ENCODE measurements around the gene COMMD6.

The COMMD6 gene

GRCh38 chr13:75480671-75481175, 56.9 kb downstream of the COMMD6 start:
- Histone ChIP-seq H3K9me3 (ENCODE audit: control insufficient read depth, insufficient read depth, low read length) (no peaks in the 10 kb centered on the region), H3K4me1 (ENCODE audit: control insufficient read depth, low read length) (peaks cover 46% of the 10 kb centered on the region), H3K4me3 (ENCODE audit: low read length) (peak overlapping the region; percentile 90), H3K9me2 (replicated peaks; ENCODE audit: control insufficient read depth, low read length) (no peaks in the 10 kb centered on the region), H3K27me3 (ENCODE audit: control insufficient read depth, low read length) (no peaks in the 10 kb centered on the region), H3F3A (ENCODE audit: control insufficient read depth, insufficient read depth) (peaks cover 3% of the 10 kb centered on the region; the same call in 1 of the 2 replicates), H3K4me2 (ENCODE audit: low read length) (peak overlapping the region; percentile 62), H3K79me2 (ENCODE audit: control insufficient read depth, low read length) (peaks cover 73% of the 10 kb centered on the region), H3K27ac (ENCODE audit: low read depth, low read length) (peak overlapping the region; percentile 85), H3K36me3 (ENCODE audit: control insufficient read depth, low read length) (peaks cover 53% of the 10 kb centered on the region), H4K20me1 (ENCODE audit: control insufficient read depth, insufficient read depth, low read depth, low read length) (peaks cover 39% of the 10 kb centered on the region)
- TF ChIP-seq EZH2phosphoT487 (IDR thresholded peaks at IDR 0.05; ENCODE audit: borderline replicate concordance, low read length): no peak
- no peak for TF ChIP-seq CTCF (IDR thresholded peaks at IDR 0.05; ENCODE audit: low read depth, low read length, poor library complexity, severe bottlenecking)

GRCh38 chr13:75479102-75479740, 58.4 kb downstream of the COMMD6 start:
- peaks cover 55% of the 10 kb centered on the region for H3K4me1 ChIP-seq (ENCODE audit: control insufficient read depth, low read length)
- peaks cover 62% of the 10 kb centered on the region for H3K36me3 ChIP-seq (ENCODE audit: control insufficient read depth, low read length)
- H4K20me1 ChIP-seq (ENCODE audit: control insufficient read depth, insufficient read depth, low read depth, low read length): peaks cover 42% of the 10 kb centered on the region
- H3K9me2 ChIP-seq (replicated peaks; ENCODE audit: control insufficient read depth, low read length): no peaks in the 10 kb centered on the region
- peak overlapping the region; percentile 90 for H3K4me3 ChIP-seq (ENCODE audit: low read length)
- no peaks in the 10 kb centered on the region for H3K9me3 ChIP-seq (ENCODE audit: control insufficient read depth, insufficient read depth, low read length)
- no peak overlapping the region for H3K27ac ChIP-seq (ENCODE audit: low read depth, low read length)
- H3K79me2 ChIP-seq (ENCODE audit: control insufficient read depth, low read length): peaks cover 88% of the 10 kb centered on the region
- H3F3A ChIP-seq (ENCODE audit: control insufficient read depth, insufficient read depth): peaks cover 3% of the 10 kb centered on the region; the same call in 1 of the 2 replicates
- H3K4me2 ChIP-seq (ENCODE audit: low read length): peak overlapping the region; percentile 62
- TF ChIP-seq CTCF (IDR thresholded peaks at IDR 0.05; ENCODE audit: low read depth, low read length, poor library complexity, severe bottlenecking): no peak
- TF ChIP-seq EZH2phosphoT487 (IDR thresholded peaks at IDR 0.05; ENCODE audit: borderline replicate concordance, low read length): no peak
- no peaks in the 10 kb centered on the region for H3K27me3 ChIP-seq (ENCODE audit: control insufficient read depth, low read length)

GRCh38 chr13:75478659-75479058, 59.0 kb downstream of the COMMD6 start:
- peaks cover 3% of the 10 kb centered on the region; the same call in 1 of the 2 replicates for H3F3A ChIP-seq (ENCODE audit: control insufficient read depth, insufficient read depth)
- no peak for TF ChIP-seq EZH2phosphoT487 (IDR thresholded peaks at IDR 0.05; ENCODE audit: borderline replicate concordance, low read length)
- H3K9me2 ChIP-seq (replicated peaks; ENCODE audit: control insufficient read depth, low read length): no peaks in the 10 kb centered on the region
- peaks cover 59% of the 10 kb centered on the region for H3K4me1 ChIP-seq (ENCODE audit: control insufficient read depth, low read length)
- H4K20me1 ChIP-seq (ENCODE audit: control insufficient read depth, insufficient read depth, low read depth, low read length): peaks cover 42% of the 10 kb centered on the region
- H3K36me3 ChIP-seq (ENCODE audit: control insufficient read depth, low read length): peaks cover 62% of the 10 kb centered on the region
- no peak overlapping the region for H3K27ac ChIP-seq (ENCODE audit: low read depth, low read length)
- H3K79me2 ChIP-seq (ENCODE audit: control insufficient read depth, low read length): peaks cover 91% of the 10 kb centered on the region
- H3K27me3 ChIP-seq (ENCODE audit: control insufficient read depth, low read length): no peaks in the 10 kb centered on the region
- H3K9me3 ChIP-seq (ENCODE audit: control insufficient read depth, insufficient read depth, low read length): no peaks in the 10 kb centered on the region
- H3K4me3 ChIP-seq (ENCODE audit: low read length): peak overlapping the region; percentile 90
- peak overlapping the region; percentile 62 for H3K4me2 ChIP-seq (ENCODE audit: low read length)
